ENCODE results near the gene FAM98B.

Gene FAM98B

DNA sequence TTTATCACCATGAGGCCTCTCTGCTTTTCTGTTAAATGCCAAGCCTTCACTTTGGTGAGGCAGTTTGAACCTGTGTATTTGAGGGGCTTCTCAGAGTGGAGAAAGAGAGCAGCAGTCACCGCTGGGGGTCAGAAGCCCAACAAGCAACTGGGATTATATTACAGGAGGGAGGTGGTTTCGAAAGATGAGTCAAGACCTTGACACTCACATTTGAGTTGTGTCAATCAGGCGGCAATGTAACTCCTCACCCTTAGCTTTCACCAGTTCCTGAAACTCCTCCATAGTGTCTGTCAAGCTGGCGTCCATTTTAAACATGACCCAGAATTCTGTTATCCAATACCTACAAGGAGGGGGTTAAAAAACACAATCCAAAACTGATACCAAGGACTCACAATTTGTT is 64.2 kb downstream of the FAM98B start (continued):
- TF ChIP-seq, protein P1, sequence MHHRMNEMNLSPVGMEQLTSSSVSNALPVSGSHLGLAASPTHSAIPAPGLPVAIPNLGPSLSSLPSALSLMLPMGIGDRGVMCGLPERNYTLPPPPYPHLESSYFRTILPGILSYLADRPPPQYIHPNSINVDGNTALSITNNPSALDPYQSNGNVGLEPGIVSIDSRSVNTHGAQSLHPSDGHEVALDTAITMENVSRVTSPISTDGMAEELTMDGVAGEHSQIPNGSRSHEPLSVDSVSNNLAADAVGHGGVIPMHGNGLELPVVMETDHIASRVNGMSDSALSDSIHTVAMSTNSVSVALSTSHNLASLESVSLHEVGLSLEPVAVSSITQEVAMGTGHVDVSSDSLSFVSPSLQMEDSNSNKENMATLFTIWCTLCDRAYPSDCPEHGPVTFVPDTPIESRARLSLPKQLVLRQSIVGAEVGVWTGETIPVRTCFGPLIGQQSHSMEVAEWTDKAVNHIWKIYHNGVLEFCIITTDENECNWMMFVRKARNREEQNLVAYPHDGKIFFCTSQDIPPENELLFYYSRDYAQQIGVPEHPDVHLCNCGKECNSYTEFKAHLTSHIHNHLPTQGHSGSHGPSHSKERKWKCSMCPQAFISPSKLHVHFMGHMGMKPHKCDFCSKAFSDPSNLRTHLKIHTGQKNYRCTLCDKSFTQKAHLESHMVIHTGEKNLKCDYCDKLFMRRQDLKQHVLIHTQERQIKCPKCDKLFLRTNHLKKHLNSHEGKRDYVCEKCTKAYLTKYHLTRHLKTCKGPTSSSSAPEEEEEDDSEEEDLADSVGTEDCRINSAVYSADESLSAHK (tag by site-specific recombination; IDR thresholded peaks at IDR 0.05) = no peak
- TF ChIP-seq, protein P2, sequence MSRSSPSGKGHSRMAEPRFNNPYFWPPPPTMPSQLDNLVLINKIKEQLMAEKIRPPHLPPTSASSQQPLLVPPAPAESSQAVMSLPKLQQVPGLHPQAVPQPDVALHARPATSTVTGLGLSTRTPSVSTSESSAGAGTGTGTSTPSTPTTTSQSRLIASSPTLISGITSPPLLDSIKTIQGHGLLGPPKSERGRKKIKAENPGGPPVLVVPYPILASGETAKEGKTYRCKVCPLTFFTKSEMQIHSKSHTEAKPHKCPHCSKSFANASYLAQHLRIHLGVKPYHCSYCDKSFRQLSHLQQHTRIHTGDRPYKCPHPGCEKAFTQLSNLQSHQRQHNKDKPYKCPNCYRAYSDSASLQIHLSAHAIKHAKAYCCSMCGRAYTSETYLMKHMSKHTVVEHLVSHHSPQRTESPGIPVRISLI (tag by site-specific recombination; IDR thresholded peaks at IDR 0.05) = no peak
- no peak for TF ChIP-seq ZNF654 (tag by site-specific recombination; IDR thresholded peaks at IDR 0.05; ENCODE audit: low read depth)
- no peak for TF ChIP-seq OVOL3 (tag by site-specific recombination; IDR thresholded peaks at IDR 0.05)
- TF ChIP-seq ZNF623 (tag by site-specific recombination; IDR thresholded peaks at IDR 0.05) = no peak
- no peak for TF ChIP-seq ZNF214 (tag by site-specific recombination; IDR thresholded peaks at IDR 0.05; ENCODE audit: borderline replicate concordance)

DNA sequence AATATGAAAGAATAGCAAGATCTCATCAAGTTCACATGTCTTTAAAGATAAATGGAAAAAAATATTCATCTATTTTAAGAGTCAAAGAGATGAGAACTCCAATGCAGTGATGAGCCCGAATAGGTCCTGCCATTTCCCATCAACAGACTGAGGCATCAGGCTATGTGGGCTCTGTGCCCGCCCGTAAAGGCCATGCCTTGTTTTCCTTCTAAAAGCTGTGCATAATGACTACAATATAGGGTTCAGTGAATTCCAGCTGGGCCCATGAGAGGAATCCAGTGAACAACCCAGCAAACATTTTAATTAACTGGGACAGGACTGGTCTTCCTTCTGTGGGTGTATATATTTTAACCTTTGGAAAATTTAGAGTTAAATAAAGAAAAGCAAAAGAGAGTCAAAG is 66.1 kb downstream of the FAM98B start:
- Histone ChIP-seq H3K36me3 (ENCODE audit: control insufficient read depth in 2 of 2, insufficient read depth in 1 of 2, low read length in 2 of 2) (no peaks in the 10 kb centered on the region), H3K4me1 (ENCODE audit: control insufficient read depth, insufficient read depth, low read length) (no peaks in the 10 kb centered on the region), H3K9me3 (ENCODE audit: control insufficient read depth, insufficient read depth, low read depth, low read length) (no peaks in the 10 kb centered on the region), H3K4me3 (ENCODE audit: low read depth, low read length) (no peak overlapping the region), H3K27ac (ENCODE audit: extremely low read depth, low read depth, low read length) (no peak overlapping the region)
- ChIA-PET CTCF (interaction anchor here (1.8 kb wide), 1 partner anchor 44 kb away, joined by 4 read pairs; the partner anchor contains the start of gene RASGRP1), POLR2A (no interaction called here)
- TF ChIP-seq, protein P3, sequence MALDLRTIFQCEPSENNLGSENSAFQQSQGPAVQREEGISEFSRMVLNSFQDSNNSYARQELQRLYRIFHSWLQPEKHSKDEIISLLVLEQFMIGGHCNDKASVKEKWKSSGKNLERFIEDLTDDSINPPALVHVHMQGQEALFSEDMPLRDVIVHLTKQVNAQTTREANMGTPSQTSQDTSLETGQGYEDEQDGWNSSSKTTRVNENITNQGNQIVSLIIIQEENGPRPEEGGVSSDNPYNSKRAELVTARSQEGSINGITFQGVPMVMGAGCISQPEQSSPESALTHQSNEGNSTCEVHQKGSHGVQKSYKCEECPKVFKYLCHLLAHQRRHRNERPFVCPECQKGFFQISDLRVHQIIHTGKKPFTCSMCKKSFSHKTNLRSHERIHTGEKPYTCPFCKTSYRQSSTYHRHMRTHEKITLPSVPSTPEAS (tag by site-specific recombination; IDR thresholded peaks at IDR 0.05) = no peak
- TF ChIP-seq, protein P4, sequence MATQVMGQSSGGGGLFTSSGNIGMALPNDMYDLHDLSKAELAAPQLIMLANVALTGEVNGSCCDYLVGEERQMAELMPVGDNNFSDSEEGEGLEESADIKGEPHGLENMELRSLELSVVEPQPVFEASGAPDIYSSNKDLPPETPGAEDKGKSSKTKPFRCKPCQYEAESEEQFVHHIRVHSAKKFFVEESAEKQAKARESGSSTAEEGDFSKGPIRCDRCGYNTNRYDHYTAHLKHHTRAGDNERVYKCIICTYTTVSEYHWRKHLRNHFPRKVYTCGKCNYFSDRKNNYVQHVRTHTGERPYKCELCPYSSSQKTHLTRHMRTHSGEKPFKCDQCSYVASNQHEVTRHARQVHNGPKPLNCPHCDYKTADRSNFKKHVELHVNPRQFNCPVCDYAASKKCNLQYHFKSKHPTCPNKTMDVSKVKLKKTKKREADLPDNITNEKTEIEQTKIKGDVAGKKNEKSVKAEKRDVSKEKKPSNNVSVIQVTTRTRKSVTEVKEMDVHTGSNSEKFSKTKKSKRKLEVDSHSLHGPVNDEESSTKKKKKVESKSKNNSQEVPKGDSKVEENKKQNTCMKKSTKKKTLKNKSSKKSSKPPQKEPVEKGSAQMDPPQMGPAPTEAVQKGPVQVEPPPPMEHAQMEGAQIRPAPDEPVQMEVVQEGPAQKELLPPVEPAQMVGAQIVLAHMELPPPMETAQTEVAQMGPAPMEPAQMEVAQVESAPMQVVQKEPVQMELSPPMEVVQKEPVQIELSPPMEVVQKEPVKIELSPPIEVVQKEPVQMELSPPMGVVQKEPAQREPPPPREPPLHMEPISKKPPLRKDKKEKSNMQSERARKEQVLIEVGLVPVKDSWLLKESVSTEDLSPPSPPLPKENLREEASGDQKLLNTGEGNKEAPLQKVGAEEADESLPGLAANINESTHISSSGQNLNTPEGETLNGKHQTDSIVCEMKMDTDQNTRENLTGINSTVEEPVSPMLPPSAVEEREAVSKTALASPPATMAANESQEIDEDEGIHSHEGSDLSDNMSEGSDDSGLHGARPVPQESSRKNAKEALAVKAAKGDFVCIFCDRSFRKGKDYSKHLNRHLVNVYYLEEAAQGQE (tag by site-specific recombination; IDR thresholded peaks at IDR 0.05) = no peak
- TF ChIP-seq KLF16 (tag by site-specific recombination; IDR thresholded peaks at IDR 0.05) = no peak
- TF ChIP-seq ZNF473 (tag by site-specific recombination; IDR thresholded peaks at IDR 0.05) = no peak
- no peak for TF ChIP-seq SALL2 (tag by site-specific recombination; IDR thresholded peaks at IDR 0.05; ENCODE audit: borderline replicate concordance)
- TF ChIP-seq, protein P5, sequence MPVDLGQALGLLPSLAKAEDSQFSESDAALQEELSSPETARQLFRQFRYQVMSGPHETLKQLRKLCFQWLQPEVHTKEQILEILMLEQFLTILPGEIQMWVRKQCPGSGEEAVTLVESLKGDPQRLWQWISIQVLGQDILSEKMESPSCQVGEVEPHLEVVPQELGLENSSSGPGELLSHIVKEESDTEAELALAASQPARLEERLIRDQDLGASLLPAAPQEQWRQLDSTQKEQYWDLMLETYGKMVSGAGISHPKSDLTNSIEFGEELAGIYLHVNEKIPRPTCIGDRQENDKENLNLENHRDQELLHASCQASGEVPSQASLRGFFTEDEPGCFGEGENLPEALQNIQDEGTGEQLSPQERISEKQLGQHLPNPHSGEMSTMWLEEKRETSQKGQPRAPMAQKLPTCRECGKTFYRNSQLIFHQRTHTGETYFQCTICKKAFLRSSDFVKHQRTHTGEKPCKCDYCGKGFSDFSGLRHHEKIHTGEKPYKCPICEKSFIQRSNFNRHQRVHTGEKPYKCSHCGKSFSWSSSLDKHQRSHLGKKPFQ (tag by site-specific recombination; IDR thresholded peaks at IDR 0.05) = no peak
- TF ChIP-seq, protein P6, sequence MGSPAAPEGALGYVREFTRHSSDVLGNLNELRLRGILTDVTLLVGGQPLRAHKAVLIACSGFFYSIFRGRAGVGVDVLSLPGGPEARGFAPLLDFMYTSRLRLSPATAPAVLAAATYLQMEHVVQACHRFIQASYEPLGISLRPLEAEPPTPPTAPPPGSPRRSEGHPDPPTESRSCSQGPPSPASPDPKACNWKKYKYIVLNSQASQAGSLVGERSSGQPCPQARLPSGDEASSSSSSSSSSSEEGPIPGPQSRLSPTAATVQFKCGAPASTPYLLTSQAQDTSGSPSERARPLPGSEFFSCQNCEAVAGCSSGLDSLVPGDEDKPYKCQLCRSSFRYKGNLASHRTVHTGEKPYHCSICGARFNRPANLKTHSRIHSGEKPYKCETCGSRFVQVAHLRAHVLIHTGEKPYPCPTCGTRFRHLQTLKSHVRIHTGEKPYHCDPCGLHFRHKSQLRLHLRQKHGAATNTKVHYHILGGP (tag by site-specific recombination; IDR thresholded peaks at IDR 0.05) = no peak
- TF ChIP-seq ZNF501 (tag by site-specific recombination; IDR thresholded peaks at IDR 0.05) = no peak
- TF ChIP-seq, protein P7, sequence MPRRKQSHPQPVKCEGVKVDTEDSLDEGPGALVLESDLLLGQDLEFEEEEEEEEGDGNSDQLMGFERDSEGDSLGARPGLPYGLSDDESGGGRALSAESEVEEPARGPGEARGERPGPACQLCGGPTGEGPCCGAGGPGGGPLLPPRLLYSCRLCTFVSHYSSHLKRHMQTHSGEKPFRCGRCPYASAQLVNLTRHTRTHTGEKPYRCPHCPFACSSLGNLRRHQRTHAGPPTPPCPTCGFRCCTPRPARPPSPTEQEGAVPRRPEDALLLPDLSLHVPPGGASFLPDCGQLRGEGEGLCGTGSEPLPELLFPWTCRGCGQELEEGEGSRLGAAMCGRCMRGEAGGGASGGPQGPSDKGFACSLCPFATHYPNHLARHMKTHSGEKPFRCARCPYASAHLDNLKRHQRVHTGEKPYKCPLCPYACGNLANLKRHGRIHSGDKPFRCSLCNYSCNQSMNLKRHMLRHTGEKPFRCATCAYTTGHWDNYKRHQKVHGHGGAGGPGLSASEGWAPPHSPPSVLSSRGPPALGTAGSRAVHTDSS (tag by site-specific recombination; IDR thresholded peaks at IDR 0.05) = no peak
